ENCODE results near the gene SLC39A9. TPM values are rescaled to one million over a fixed set of nuclear protein-coding genes. Genes with fewer than 3 reads are reported as not detected.
A peak's percentile ranks its signal among the peaks of the same experiment; 100 is the strongest.

SLC39A9 gene
- total RNA-seq, 2 donors from 2014 or later: 36.3 to 38.2 TPM

DNA sequence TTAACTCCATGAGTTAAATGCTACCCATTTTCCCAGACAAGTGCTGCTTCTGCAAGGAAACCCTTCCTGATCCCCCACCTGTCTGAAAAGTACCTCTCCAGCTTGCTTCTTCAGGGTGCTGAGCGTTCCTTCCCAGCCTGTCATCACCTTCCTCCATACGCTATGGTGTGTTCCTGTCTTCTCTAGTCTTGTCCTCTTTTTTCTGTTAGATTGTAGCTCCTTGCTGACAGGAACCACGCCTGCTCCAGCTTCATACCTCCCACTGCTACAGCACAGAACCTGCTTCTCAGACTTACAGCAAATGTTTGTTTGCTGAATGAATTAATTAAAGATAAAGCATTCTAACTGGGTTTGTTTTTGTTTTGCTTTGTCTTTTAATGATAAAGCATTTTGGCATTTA lies 39.5 kb upstream of the SLC39A9 start:
- H3K36me3 ChIP-seq (replicated peaks in 1 of 2; ENCODE audit: insufficient read depth in 1 of 2, low read depth in 2 of 2): no peaks in the 10 kb centered on the region
- no peaks in the 10 kb centered on the region for H3K9me3 ChIP-seq
- no peaks in the 10 kb centered on the region for H3K4me1 ChIP-seq
- ATAC-seq (no peak), DNase-seq (no peak)
- H3K27ac ChIP-seq: no peak overlapping the region
- intact Hi-C loops (cut with DNase I): no loop called here
- H3K27me3 ChIP-seq: no peaks in the 10 kb centered on the region
- TF ChIP-seq, protein P1, sequence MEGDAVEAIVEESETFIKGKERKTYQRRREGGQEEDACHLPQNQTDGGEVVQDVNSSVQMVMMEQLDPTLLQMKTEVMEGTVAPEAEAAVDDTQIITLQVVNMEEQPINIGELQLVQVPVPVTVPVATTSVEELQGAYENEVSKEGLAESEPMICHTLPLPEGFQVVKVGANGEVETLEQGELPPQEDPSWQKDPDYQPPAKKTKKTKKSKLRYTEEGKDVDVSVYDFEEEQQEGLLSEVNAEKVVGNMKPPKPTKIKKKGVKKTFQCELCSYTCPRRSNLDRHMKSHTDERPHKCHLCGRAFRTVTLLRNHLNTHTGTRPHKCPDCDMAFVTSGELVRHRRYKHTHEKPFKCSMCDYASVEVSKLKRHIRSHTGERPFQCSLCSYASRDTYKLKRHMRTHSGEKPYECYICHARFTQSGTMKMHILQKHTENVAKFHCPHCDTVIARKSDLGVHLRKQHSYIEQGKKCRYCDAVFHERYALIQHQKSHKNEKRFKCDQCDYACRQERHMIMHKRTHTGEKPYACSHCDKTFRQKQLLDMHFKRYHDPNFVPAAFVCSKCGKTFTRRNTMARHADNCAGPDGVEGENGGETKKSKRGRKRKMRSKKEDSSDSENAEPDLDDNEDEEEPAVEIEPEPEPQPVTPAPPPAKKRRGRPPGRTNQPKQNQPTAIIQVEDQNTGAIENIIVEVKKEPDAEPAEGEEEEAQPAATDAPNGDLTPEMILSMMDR (IDR thresholded peaks at IDR 0.05): no peak
- TF ChIP-seq POLR2A (IDR thresholded peaks at IDR 0.05): no peak
- 86 to 87% methylated on average over 3 of the region's 3 CpGs for WGBS, 2 donors
- no peak overlapping the region for H3K4me3 ChIP-seq

DNA sequence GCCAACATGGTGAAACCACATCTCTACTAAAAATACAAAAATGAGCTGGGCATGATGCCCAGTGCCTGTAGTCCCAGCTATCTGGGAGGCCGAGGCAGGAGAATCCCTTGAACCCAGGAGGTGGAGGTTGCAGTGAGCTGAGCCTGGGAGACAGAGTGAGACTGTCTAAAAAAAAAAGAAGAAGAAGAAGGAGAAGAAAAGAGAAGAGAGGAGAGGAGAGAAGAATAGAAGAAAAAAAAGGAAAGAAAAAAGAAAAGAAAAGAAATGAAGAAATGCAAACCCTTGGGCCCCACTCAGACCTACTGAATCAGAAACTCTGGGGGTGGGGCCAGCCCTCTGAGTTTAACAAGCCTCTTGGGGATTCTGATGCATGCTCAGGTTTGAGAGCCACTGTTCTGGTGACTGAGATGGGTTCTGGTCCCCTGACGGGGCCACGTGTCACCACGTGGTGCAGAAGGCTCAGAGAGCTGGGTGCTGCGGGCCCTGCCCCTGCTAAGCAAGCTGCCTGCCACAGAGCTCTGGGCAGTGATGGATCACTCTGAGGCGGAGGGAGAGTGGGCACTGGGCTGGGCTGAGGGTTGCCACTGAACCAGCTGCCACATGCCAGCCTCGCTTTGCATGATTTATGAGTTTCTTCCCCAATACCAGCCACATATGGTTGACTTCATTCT lies 37.9 kb upstream of the SLC39A9 start:
- Histone ChIP-seq H3K4me3 (no peak overlapping the region), H3K4me1 (no peaks in the 10 kb centered on the region), H3K27me3 (no peaks in the 10 kb centered on the region), H3K36me3 (replicated peaks in 1 of 2; ENCODE audit: insufficient read depth in 1 of 2, low read depth in 2 of 2) (no peaks in the 10 kb centered on the region), H3K9me3 (no peaks in the 10 kb centered on the region), H3K27ac (no peak overlapping the region)
- TF ChIP-seq POLR2A (IDR thresholded peaks at IDR 0.05): no peak
- TF ChIP-seq, protein P1 (IDR thresholded peaks at IDR 0.05): no peak
- no peak for ATAC-seq
- 71 to 81% methylated on average over 5 to 7 of the region's 7 CpGs for WGBS, 2 donors
- DNase-seq: no peak
- intact Hi-C loops (cut with DNase I): no loop called here

DNA sequence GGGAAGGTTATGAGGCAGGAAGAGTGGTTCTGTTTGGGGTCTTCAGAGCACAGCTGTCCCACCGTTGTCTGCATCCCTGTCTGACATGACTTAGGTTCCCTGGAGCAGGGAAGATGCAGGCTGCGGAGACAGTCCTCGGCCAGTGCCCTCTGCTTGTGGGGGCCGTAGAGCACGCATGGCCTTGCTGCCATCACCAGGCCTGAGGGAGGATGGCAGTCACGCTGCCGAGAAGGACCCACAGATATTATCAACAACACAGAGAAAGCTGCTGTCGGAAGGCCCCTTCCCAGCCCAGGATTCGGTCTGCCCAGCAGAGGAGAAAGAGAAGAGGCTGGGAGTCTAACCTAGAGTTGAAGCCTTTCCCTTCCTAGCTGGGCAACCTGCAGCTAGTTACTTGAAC lies 35.4 kb upstream of the SLC39A9 start:
- WGBS, 2 donors: 45 to 47% methylated on average over 9 of the region's 9 CpGs
- no peak for TF ChIP-seq POLR2A (IDR thresholded peaks at IDR 0.05)
- TF ChIP-seq, protein P1 (IDR thresholded peaks at IDR 0.05): peak in 3 of 7 experiments; percentile 19 to 45 (median 34)
- H3K36me3 ChIP-seq (replicated peaks in 1 of 2; ENCODE audit: insufficient read depth in 1 of 2, low read depth in 2 of 2): no peaks in the 10 kb centered on the region
- ATAC-seq (peak; percentile 60), DNase-seq (peak in 2 of 4 donors; percentile 24 to 31)
- H3K27ac ChIP-seq: no peak overlapping the region
- intact Hi-C loops (cut with DNase I): no loop called here
- H3K27me3 ChIP-seq: no peaks in the 10 kb centered on the region
- H3K4me3 ChIP-seq: no peak overlapping the region
- no peaks in the 10 kb centered on the region for H3K4me1 ChIP-seq
- no peaks in the 10 kb centered on the region for H3K9me3 ChIP-seq

DNA sequence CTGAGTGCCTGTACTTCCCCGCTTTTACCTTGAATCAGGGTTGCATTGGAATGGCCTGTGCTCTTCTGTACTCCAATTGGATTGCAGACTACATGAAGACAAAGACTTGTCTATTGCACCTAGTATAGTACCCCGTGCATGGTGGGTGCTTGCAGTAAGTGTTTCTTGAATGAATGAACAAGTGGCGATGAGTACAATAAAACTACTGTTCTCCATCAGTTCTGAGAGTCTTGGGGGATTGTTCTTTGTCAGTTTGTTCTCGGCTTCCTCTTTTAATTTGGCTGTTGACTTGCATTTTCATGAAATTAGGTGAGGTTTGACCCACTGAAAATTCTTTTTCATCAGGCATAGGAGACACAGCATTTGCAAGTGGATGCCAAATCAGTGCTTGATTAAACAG lies 34.5 kb upstream of the SLC39A9 start:
- DNase-seq (no peak), ATAC-seq (no peak)
- no peak overlapping the region for H3K4me3 ChIP-seq
- H3K36me3 ChIP-seq (replicated peaks in 1 of 2; ENCODE audit: insufficient read depth in 1 of 2, low read depth in 2 of 2): no peaks in the 10 kb centered on the region
- H3K4me1 ChIP-seq: no peaks in the 10 kb centered on the region
- H3K27ac ChIP-seq: no peak overlapping the region
- no peaks in the 10 kb centered on the region for H3K9me3 ChIP-seq
- 71 to 96% methylated on average over 4 of the region's 4 CpGs for WGBS, 2 donors
- no peaks in the 10 kb centered on the region for H3K27me3 ChIP-seq
- intact Hi-C loops (cut with DNase I): no loop called here
- TF ChIP-seq, protein P1 (IDR thresholded peaks at IDR 0.05): no peak
- TF ChIP-seq POLR2A (IDR thresholded peaks at IDR 0.05): no peak

DNA sequence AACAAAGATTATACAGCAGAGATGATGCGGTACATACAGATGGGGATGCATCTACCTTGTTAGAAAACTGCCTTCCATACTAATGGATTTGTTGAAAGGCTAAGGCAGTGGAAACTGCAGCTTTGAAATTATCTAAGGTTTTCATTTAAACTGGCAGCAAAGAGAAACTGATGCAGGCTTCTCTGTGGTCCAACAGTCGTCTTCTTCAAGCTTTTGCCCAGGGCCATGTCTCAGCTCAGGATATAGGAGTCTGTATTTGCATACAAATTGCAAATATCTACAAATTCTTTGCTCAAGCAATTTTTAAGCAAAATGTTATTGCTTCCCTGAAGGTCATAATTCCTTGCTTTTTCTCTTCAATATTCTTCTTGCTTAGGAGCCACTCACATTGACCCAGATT lies 34.1 kb upstream of the SLC39A9 start:
- DNase-seq (no peak), ATAC-seq (no peak)
- Histone ChIP-seq H3K4me3 (no peak overlapping the region), H3K36me3 (replicated peaks in 1 of 2; ENCODE audit: insufficient read depth in 1 of 2, low read depth in 2 of 2) (no peaks in the 10 kb centered on the region), H3K9me3 (no peaks in the 10 kb centered on the region), H3K27me3 (no peaks in the 10 kb centered on the region), H3K27ac (no peak overlapping the region), H3K4me1 (no peaks in the 10 kb centered on the region)
- intact Hi-C loops (cut with DNase I): no loop called here
- 78 to 83% methylated on average over 2 of the region's 2 CpGs for WGBS, 2 donors
- TF ChIP-seq POLR2A (IDR thresholded peaks at IDR 0.05): no peak
- TF ChIP-seq, protein P1 (IDR thresholded peaks at IDR 0.05): no peak
